Mucosa of gallbladder (tissue), 1 donor: ENCODE measurements around the gene CDKL1. TPM values are rescaled to one million over a fixed set of nuclear protein-coding genes. Genes with fewer than 3 reads are reported as not detected.

ENCODE experiments used
- total RNA-seq: library from RNA; stranded (reverse); gene quantifications from one replicate; pipeline ENCODE4 v1.2.1, GENCODE V29; 2021
- donor health status: DM: no; HTN: no; CAD: no.

The CDKL1 gene
- total RNA-seq, 1 donor from 2014 or later = 9.4 TPM

Other genes with a start within 250 kb of the CDKL1 start
- gene SOS2, start 165.3 kb downstream of the CDKL1 start, total RNA-seq = 26.5 TPM
- 7.7 TPM for gene L2HGDH, start 84.7 kb downstream of the CDKL1 start, total RNA-seq
- gene DMAC2L, start 84.6 kb downstream of the CDKL1 start, total RNA-seq = 15.9 TPM
- 50.9 TPM for gene MAP4K5, start 135.7 kb upstream of the CDKL1 start, total RNA-seq
- 7.2 TPM for gene ATL1, start 163.3 kb upstream of the CDKL1 start, total RNA-seq